AG20443 (cell line): Measurements from ENCODE around the gene XXYLT1.

Experiments
- DNase-seq: peaks from one replicate; pipeline ENCODE4 v3.0.0; 2012; ENCODE audit warnings: low spot score, mixed read lengths

XXYLT1 gene

GRCh38 chr3:195129644-195130492 lies 141.1 kb downstream of the XXYLT1 start:
- DNase-seq: no peak

GRCh38 chr3:195129072-195129643 lies 141.8 kb downstream of the XXYLT1 start:
- DNase-seq: no peak

- DNase-seq: no peak
Observed at GRCh38 chr3:195128255-195129071, 142.5 kb downstream of the XXYLT1 start.

GRCh38 chr3:195126056-195126605 lies 144.8 kb downstream of the XXYLT1 start:
- no peak for DNase-seq

- DNase-seq: no peak
Observed at GRCh38 chr3:195125646-195126045, 145.3 kb downstream of the XXYLT1 start.

- DNase-seq: no peak
Observed at GRCh38 chr3:195124378-195124992, 146.5 kb downstream of the XXYLT1 start.

- DNase-seq: peak; percentile 52
Observed at GRCh38 chr3:195123281-195123691, 147.7 kb downstream of the XXYLT1 start.

GRCh38 chr3:195122261-195122660 lies 148.7 kb downstream of the XXYLT1 start:
- no peak for DNase-seq

- no peak for DNase-seq
Observed at GRCh38 chr3:195120267-195120601, 150.7 kb downstream of the XXYLT1 start.

GRCh38 chr3:195119461-195120266 lies 151.3 kb downstream of the XXYLT1 start:
- peak; percentile 78 for DNase-seq

- no peak for DNase-seq
Observed at GRCh38 chr3:195118671-195119070, 152.3 kb downstream of the XXYLT1 start.

GRCh38 chr3:195117978-195118581 lies 152.9 kb downstream of the XXYLT1 start:
- no peak for DNase-seq

GRCh38 chr3:195116407-195117185 lies 154.4 kb downstream of the XXYLT1 start:
- no peak for DNase-seq

- DNase-seq: no peak
Observed at GRCh38 chr3:195115600-195116406, 155.2 kb downstream of the XXYLT1 start.

GRCh38 chr3:195114786-195115599 lies 156.0 kb downstream of the XXYLT1 start:
- no peak for DNase-seq

- no peak for DNase-seq
Observed at GRCh38 chr3:195113536-195114425, 157.2 kb downstream of the XXYLT1 start.

GRCh38 chr3:195113048-195113447 lies 157.9 kb downstream of the XXYLT1 start:
- no peak for DNase-seq
